GM20431 (cell line): ENCODE data around the gene B4GALT5.

ENCODE experiments used
- in situ Hi-C: fragments of 300-500 bp; cut with MseI, MboI; formaldehyde crosslinking; loops from one replicate; pipeline ENCODE4 v1.15.0; 2020; ENCODE audit warnings: low sequenced_read_pairs; ENCODE audit not compliant: unreplicated experiment

B4GALT5 gene

GRCh38 chr20:49664612-49665313, 48.9 kb downstream of the B4GALT5 start:
- in situ Hi-C loops: no loop called here

DNA sequence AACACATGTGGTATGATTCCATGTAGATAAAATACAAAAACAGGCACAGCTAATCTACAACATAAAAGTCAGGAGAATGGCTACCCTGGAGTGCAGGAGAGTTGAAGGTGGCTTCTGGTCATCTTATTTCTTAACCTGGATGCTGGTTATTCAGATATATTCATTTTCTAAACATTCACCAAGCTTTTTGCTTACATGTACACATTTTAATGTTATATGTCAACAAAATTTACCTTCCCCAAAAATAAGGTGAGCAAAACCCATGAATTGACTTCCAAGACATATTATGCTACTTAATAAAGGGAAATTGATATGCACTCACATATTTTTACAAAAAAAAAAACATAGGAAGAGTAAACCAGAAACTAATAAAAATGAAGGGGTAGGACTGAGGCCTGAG, 50.6 kb downstream of the B4GALT5 start:
- in situ Hi-C loops: no loop called here

- in situ Hi-C loops: no loop called here
Observed at GRCh38 chr20:49661560-49662329, 51.9 kb downstream of the B4GALT5 start.

DNA sequence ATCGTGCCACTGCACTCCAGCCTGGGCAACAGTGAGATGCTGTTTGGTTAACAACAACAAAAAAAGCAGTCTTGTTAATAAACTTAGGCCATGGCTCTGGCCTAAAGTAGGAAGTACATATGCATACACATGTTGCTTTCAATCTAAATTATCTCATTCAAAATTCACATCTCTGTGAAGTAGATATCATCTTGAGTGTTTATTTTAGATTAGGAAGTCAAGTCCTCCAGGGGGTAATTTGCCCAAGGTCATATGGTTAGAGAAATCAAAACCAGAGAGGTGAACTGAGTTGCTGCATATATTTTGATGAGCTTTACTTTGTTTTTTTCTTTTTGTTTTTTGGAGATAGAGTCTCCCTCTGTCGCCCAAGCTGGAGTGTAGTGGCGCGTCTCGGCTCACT, 52.8 kb downstream of the B4GALT5 start:
- in situ Hi-C loops: no loop called here

DNA sequence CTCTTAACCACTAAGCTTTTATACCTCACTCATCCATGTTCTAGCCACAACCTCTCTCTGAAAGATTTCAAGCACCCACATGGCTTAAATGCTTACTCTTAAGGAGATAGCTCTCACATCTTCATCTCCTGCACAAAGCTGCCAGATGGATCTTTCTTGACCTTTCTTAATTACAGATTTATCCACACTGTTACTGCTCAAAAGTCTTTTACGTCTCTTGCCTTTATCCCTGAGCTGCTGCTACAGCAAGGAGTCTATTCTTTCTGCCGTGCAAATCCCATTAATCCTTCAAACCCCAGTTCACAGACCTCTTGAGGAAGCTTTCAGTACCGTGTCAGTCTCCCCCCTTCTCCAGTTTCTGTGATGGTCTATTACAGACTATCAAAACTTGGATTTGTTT, 54.6 kb downstream of the B4GALT5 start:
- in situ Hi-C loops: no loop called here

- in situ Hi-C loops: no loop called here
Observed at GRCh38 chr20:49658508-49658907, 55.2 kb downstream of the B4GALT5 start.

GRCh38 chr20:49657118-49657901, 56.4 kb downstream of the B4GALT5 start:
- in situ Hi-C loops: no loop called here

DNA sequence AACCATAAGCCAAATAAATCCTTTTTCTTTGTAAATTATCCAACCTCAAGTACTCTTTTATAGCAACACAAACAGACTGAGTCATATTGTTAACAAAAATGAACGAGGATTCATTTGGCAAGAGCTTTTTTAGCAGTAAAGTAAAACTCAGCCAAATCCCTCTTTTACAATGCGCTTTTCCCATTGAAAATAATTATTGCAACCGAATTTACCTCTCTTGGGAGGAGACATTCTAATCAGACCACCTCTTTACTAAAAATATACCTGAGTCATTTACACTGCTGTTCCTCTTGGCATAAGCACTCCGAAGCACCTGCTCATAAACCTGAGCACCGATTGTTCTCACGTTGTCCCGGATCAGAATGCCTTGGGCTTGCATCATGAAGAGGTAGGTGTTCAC, 57.4 kb downstream of the B4GALT5 start:
- in situ Hi-C loops: no loop called here

DNA sequence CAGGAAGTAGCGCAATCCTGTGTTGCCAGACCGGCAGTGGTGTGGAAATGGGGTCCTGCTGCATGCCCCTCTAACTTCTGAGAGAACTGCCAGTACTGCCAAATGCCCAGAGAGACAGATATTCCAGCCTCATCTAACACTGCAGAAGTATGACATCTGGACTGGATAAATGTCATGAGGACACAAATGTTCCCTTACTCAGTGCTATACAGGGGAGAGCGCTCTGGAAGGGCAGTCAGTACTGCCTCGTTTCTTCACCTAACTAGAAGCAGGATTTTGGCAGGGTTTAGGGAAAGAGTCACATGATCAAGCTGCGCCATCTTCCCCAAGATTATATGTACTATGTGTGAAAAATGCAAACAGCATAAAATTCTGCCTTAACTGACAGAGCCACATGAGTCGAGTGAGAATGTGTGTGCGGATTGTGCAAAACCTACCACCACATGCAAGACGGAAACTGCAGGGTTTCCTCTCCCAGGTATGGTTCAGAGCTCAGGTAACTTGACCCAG, 59.7 kb downstream of the B4GALT5 start:
- in situ Hi-C loops: no loop called here

GRCh38 chr20:49649672-49650071, 64.0 kb downstream of the B4GALT5 start:
- in situ Hi-C loops: no loop called here

GRCh38 chr20:49647550-49647949, 66.1 kb downstream of the B4GALT5 start:
- in situ Hi-C loops: no loop called here

DNA sequence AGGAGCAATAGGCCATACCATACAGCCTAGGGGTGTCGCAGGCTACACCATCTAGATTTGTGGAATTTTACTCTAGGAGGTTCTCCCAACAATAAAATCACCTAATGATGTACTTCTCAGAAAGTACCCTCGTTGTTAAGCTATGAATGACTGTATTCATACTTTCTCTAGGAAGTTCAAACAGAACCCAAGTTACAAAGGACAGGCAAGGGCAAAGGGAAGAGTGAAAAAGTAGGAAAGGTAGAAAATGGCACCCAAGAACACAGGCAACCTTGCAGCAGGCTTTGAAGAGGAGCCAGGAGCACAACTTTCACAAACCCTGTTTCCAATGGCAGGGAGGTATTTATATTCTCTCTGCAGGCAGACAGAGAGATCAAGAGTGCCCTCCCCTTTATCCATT, 67.2 kb downstream of the B4GALT5 start:
- in situ Hi-C loops: no loop called here

DNA sequence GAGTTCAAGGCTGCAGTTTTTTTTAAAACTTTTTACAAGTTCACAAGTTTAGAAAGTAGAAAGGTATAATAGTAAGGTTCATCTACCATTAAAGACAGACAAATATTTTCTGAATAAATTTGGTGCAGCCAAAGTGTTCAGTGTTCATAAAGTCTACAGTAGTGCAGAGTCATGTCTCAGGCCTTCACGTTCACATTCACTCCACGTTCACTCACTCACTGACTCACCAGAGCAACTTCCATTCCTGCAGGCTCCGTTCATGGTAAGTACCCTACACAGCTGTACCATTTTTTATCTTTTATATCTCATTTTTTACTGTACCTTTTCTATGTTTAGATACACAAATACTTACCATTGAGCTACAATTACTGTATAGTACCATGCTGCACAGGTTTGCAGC, 67.6 kb downstream of the B4GALT5 start:
- in situ Hi-C loops: no loop called here

GRCh38 chr20:49644980-49645565, 68.6 kb downstream of the B4GALT5 start:
- in situ Hi-C loops: no loop called here

DNA sequence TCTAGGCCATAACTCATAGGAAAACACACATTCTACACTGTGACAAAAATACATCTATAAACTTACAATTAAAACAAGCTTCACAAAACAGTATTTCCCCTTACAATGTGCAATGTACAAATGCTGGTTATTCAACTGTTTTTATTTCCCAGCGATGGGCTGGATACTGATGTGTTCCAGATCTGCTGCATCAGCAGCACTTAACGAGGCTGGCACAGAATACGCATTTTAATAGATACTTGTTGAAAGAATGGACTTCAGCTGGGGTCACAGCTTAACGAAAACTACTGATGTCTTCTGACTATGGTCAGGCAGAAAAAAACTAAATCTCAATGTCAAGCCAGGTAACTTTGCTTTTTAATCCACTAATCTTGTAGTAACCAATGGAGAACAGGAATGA, 70.9 kb downstream of the B4GALT5 start:
- in situ Hi-C loops: no loop called here

- in situ Hi-C loops: no loop called here
Observed at GRCh38 chr20:49641683-49642656, 71.7 kb downstream of the B4GALT5 start.

DNA sequence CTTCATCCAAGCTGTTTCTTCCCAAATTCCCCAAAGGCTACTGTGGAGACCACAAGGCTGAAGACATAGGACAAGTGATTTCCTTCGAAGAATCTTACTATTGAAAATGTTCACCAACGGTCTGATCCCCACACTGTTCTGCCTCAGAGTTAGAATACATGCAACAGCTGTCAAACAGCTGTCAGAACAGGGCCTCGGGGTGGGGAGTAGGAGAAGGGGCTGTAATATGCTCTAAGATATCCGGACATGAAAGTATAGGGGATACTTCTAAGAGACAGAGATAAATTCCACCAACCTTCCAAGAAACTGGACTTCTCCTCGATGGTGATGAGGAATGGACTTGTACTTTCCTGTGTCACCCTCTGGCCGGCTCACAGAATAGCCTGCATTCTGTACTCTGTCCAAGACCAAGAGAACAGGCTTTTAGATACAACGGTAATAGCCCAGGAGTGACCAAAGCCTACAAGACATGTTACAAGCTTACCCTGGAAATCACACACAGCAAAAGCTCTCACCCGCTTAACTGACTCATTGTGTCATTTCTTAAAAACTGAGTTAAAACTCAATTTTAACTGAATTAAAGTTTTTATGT, 76.5 kb downstream of the B4GALT5 start:
- in situ Hi-C loops: no loop called here

DNA sequence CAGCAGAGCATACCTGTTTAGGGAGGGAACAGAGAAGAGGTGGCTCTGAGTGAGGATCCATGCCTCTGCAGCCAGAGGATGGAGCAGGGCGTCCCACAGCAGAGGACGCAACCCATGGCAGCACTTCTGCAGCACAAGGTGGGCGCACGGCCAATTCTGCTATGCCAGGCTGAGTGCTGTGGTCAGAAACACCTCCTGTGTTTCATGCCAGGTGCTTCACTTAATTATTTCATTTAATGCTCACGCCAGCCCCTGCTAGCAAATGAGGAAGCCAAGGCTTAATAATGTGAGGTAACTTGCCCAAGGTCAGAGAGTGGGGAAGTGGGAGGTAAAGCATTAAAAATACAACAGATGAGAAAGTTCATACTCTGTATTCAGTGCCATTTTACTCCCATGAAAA, 77.2 kb downstream of the B4GALT5 start:
- in situ Hi-C loops: no loop called here

- in situ Hi-C loops: no loop called here
Observed at GRCh38 chr20:49635866-49636265, 77.8 kb downstream of the B4GALT5 start.
